BLaER1 treated with 17β-estradiol and CSF1 and Interleukin-3, amounts not matched to agents 10 nM and 100 nM (cell line): Measurements from ENCODE around the gene ZBTB7C.

Source experiments
- H3K27ac ChIP-seq, 11 experiments: shearing (Covaris generic); formaldehyde crosslinking; 2 replicates each; pipeline ENCODE4 v1.8.1; 2022
- H3K27me3 ChIP-seq, 11 experiments: shearing (Covaris generic); formaldehyde crosslinking; 2 replicates each; pipeline ENCODE4 v1.8.1; 2022
- H3K36me3 ChIP-seq, 11 experiments: shearing (Covaris generic); formaldehyde crosslinking; 2 replicates each; pipeline ENCODE4 v1.8.1; 2022
- H3K4me1 ChIP-seq, 10 experiments: shearing (Covaris generic); formaldehyde crosslinking; 2 replicates each; pipeline ENCODE4 v1.8.1; 2022
- H3K4me2 ChIP-seq, 11 experiments: shearing (Covaris generic); formaldehyde crosslinking; 2 replicates each; pipeline ENCODE4 v1.8.1; 2022
- H3K4me3 ChIP-seq, 10 experiments: shearing (Covaris generic); formaldehyde crosslinking; 2 replicates each; pipeline ENCODE4 v1.8.1; 2022
- H3K9ac ChIP-seq, 11 experiments: shearing (Covaris generic); formaldehyde crosslinking; 2 replicates each; pipeline ENCODE4 v1.8.1; 2022
- H3K9me3 ChIP-seq, 11 experiments: shearing (Covaris generic); formaldehyde crosslinking; replicated peaks in 1 of 11; 2 replicates each; pipeline ENCODE4 v1.8.1; 2022
- H4K20me1 ChIP-seq, 11 experiments: shearing (Covaris generic); formaldehyde crosslinking; 2 replicates each; pipeline ENCODE4 v1.8.1; 2022
- Cebpa-rat ChIP-seq, 11 experiments: shearing (Covaris generic); IDR thresholded peaks; 2 replicates each; pipeline ENCODE4 v1.8.1; 2022

ZBTB7C gene

DNA sequence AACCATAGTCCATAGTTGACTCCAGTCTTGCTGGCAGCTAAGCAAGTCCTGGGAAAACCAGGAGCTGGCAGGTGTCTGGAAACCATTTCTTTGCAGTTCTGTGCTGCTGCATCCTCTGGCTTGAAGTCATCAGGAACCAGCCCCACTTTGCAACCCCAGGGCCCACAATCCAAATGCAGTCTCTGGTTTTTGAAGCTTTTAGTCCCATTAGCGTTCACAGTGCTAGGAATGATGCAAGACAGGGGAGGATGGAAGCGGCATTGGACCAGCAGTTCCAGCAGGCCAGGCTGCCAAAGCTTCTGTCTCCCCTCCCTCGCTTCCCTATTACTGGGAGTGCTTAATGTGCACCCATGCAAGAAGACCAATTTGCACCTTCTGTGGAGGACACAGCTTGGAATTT is 106.4 kb downstream of the ZBTB7C start:
- Histone ChIP-seq H3K9ac (no peak overlapping the region), H4K20me1 (no peaks in the 10 kb centered on the region), H3K9me3 (no peaks in the 10 kb centered on the region), H3K27me3 (no peaks in the 10 kb centered on the region), H3K36me3 (no peaks in the 10 kb centered on the region), H3K4me1 (peaks cover 8 to 29% (median 16%) of the 10 kb centered on the region in 10 experiments), H3K4me3 (no peak overlapping the region), H3K27ac (no peak overlapping the region), H3K4me2 (no peak overlapping the region)
- no peak for TF ChIP-seq Cebpa-rat (IDR thresholded peaks at IDR 0.05)

GRCh38 chr18:48300463-48300961 is 108.7 kb downstream of the ZBTB7C start:
- H3K4me3 ChIP-seq, result peak overlapping the region in 1 of 10 experiments; percentile 26; a peak in 1 of 20 replicates
- no peaks in the 10 kb centered on the region for H4K20me1 ChIP-seq
- no peak for TF ChIP-seq Cebpa-rat (IDR thresholded peaks at IDR 0.05)
- peak overlapping the region in 5 of 11 experiments; percentile 15 to 52 (median 31); a peak in 3 of 22 replicates for H3K9ac ChIP-seq
- H3K27me3 ChIP-seq, result no peaks in the 10 kb centered on the region
- H3K4me1 ChIP-seq, result peaks cover 8 to 29% (median 16%) of the 10 kb centered on the region in 10 experiments
- H3K27ac ChIP-seq, result peak overlapping the region in 9 of 11 experiments; percentile 25 to 81 (median 51); a peak in 13 of 22 replicates
- H3K9me3 ChIP-seq, result no peaks in the 10 kb centered on the region
- peak overlapping the region; percentile 27 to 82 (median 67); a peak in 21 of 22 replicates for H3K4me2 ChIP-seq
- no peaks in the 10 kb centered on the region for H3K36me3 ChIP-seq

- Histone ChIP-seq H3K4me3 (no peak overlapping the region), H3K27ac (no peak overlapping the region), H3K9me3 (no peaks in the 10 kb centered on the region), H3K4me2 (no peak overlapping the region), H3K36me3 (no peaks in the 10 kb centered on the region), H3K27me3 (no peaks in the 10 kb centered on the region), H3K9ac (no peak overlapping the region), H3K4me1 (peaks cover 8 to 61% (median 20%) of the 10 kb centered on the region in 10 experiments), H4K20me1 (no peaks in the 10 kb centered on the region)
- no peak for TF ChIP-seq Cebpa-rat (IDR thresholded peaks at IDR 0.05)
Measured at GRCh38 chr18:48297139-48297538, 112.0 kb downstream of the ZBTB7C start.

GRCh38 chr18:48296581-48296980 is 112.6 kb downstream of the ZBTB7C start:
- Histone ChIP-seq H3K4me1 (peaks cover 8 to 62% (median 20%) of the 10 kb centered on the region in 10 experiments), H3K4me3 (no peak overlapping the region), H3K36me3 (no peaks in the 10 kb centered on the region), H3K27ac (no peak overlapping the region), H3K4me2 (no peak overlapping the region), H3K9ac (no peak overlapping the region), H3K9me3 (no peaks in the 10 kb centered on the region), H3K27me3 (no peaks in the 10 kb centered on the region), H4K20me1 (no peaks in the 10 kb centered on the region)
- no peak for TF ChIP-seq Cebpa-rat (IDR thresholded peaks at IDR 0.05)

DNA sequence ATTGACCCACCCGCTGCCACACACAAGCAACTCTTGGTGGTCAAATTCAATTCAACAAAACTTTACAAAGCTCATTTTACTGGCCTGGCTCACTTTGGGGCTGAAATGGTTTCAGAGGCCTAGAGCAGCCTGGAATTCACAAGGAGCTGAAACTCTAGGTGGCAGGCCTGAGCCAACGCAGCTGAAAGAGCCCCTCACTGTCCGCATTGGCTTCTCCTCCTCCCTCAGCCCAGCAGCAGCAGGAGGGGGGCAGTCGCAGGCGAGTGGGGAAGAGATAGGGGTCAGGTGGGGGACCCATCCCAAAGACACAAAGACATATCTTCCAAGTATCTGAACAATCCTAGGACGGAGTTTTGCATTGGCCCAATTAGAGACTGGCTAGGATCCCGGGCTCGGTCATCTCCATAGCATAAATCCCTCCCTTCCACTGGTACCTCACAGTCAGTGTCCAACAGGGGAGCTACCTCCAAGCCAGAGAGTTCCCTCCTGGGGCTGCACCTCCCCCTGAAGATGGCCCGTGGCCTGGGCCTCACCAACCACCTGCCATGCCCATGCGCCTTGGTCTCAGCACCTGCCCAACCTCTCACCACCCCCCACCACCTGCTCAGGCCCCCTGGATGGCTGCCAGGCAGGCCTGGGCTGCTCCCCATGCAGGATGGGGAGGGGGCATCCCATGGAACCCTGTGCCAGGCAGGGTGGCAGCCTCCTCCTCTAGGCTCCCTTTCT is 113.4 kb downstream of the ZBTB7C start:
- Histone ChIP-seq H3K27me3 (no peaks in the 10 kb centered on the region), H3K4me3 (no peak overlapping the region), H3K4me1 (peaks cover 8 to 56% (median 17%) of the 10 kb centered on the region in 10 experiments), H3K4me2 (no peak overlapping the region), H3K27ac (no peak overlapping the region), H3K9me3 (no peaks in the 10 kb centered on the region), H3K9ac (no peak overlapping the region), H4K20me1 (no peaks in the 10 kb centered on the region), H3K36me3 (no peaks in the 10 kb centered on the region)
- no peak for TF ChIP-seq Cebpa-rat (IDR thresholded peaks at IDR 0.05)

DNA sequence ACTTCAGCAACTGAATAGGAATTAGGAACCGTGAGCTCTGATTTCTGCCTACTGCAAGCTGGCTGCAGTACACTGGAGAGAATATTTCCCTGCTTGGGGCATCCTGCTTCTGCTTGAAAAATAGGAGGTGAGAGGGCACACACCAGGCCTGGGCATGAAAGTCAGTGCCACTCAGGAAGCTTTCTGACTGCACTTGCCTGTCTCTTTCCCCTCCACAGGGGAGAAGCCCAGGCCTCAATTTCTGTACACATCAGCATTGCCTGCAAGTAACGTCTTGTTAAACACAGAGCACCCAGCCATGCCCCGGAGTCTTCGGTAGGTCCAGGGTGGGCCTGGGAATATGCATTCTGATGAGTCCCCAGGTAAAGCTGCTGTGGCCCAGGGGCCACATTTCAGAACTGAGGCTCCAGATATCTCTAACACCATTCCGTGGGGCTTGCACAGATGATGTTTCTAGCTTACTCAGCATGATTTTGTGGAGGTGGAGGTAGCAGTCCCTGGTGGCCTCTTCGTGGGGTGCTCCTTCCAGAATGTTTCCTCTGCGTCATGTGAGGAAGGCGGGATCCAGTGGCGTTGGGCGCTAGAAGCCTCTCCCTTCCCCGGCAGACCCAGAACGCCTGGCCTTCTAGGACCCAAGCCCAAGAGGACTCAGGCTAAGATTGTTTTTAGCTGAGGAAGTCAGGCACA is 114.1 kb downstream of the ZBTB7C start:
- TF ChIP-seq Cebpa-rat (IDR thresholded peaks at IDR 0.05), result no peak
- Histone ChIP-seq H3K27me3 (no peaks in the 10 kb centered on the region), H3K9me3 (no peaks in the 10 kb centered on the region), H3K4me1 (peaks cover under 1 to 49% (median 10%) of the 10 kb centered on the region in 10 experiments; a peak in 18 of 20 replicates), H4K20me1 (no peaks in the 10 kb centered on the region), H3K4me2 (peak overlapping the region in 2 of 11 experiments; percentile 51 to 83; a peak in 3 of 22 replicates), H3K27ac (no peak overlapping the region), H3K9ac (no peak overlapping the region), H3K36me3 (no peaks in the 10 kb centered on the region), H3K4me3 (no peak overlapping the region)

GRCh38 chr18:48293954-48294898 is 115.0 kb downstream of the ZBTB7C start:
- no peaks in the 10 kb centered on the region for H3K9me3 ChIP-seq
- peaks cover 0 to 41% (median 5%) of the 10 kb centered on the region in 10 experiments; a peak in 8 of 20 replicates for H3K4me1 ChIP-seq
- no peaks in the 10 kb centered on the region for H4K20me1 ChIP-seq
- no peak overlapping the region for H3K9ac ChIP-seq
- H3K4me2 ChIP-seq, result peak overlapping the region in 4 of 11 experiments; percentile 15 to 83 (median 40); a peak in 6 of 22 replicates
- H3K4me3 ChIP-seq, result no peak overlapping the region
- H3K27me3 ChIP-seq, result no peaks in the 10 kb centered on the region
- no peak overlapping the region for H3K27ac ChIP-seq
- no peaks in the 10 kb centered on the region for H3K36me3 ChIP-seq
- TF ChIP-seq Cebpa-rat (IDR thresholded peaks at IDR 0.05), result no peak

DNA sequence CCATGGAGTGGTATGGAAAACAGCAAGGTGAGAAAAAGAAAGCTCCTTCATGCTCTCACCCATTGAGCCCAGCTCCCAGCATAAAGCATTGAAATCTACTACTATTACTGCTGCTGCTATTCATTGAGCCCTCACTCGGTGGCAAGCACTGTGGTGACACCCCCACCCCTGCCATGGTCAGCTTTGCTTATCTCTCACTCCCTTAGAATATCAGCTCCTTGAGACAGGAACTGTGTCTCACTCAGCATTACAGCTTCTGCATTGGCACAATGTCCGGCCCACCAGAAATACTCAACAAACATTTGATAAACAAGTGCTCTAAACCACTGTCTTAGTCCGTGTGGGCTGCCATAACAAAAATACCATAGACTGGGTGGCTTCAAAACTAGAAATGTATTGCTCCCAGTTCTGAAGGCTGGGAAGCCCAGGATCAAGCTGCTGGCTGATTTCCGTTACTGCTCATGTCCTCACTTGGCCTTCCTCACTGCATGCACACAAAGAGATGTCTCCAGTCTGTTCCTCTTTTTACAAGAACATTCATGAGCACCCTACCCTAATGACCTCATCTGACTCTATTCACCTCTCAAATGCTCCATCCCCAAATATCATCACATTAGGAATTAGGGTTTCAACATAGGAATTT is 116.3 kb downstream of the ZBTB7C start:
- Histone ChIP-seq H3K27me3 (no peaks in the 10 kb centered on the region), H3K4me3 (no peak overlapping the region), H3K36me3 (no peaks in the 10 kb centered on the region), H3K9ac (no peak overlapping the region), H3K27ac (peak overlapping the region in 2 of 11 experiments; percentile 22 to 46; a peak in 2 of 22 replicates), H3K4me2 (peak overlapping the region in 5 of 11 experiments; percentile 12 to 83 (median 51); a peak in 7 of 22 replicates), H4K20me1 (no peaks in the 10 kb centered on the region), H3K4me1 (peaks cover 0 to 37% (median 5%) of the 10 kb centered on the region in 10 experiments; a peak in 7 of 20 replicates), H3K9me3 (no peaks in the 10 kb centered on the region)
- no peak for TF ChIP-seq Cebpa-rat (IDR thresholded peaks at IDR 0.05)
